ENCODE measurements around the gene TGFB2.
A peak's percentile ranks its signal among the peaks of the same experiment; 100 is the strongest.

Gene TGFB2

GRCh38 chr1:218462587-218462986 lies 117.5 kb downstream of the TGFB2 start:
- ATAC-seq = no peak

GRCh38 chr1:218463194-218464156 lies 118.3 kb downstream of the TGFB2 start:
- DNase-seq (no peak), ATAC-seq (no peak)

More at GRCh38 chr1:218462587-218462986, 117.5 kb downstream of the TGFB2 start:
- no peak for DNase-seq

DNA sequence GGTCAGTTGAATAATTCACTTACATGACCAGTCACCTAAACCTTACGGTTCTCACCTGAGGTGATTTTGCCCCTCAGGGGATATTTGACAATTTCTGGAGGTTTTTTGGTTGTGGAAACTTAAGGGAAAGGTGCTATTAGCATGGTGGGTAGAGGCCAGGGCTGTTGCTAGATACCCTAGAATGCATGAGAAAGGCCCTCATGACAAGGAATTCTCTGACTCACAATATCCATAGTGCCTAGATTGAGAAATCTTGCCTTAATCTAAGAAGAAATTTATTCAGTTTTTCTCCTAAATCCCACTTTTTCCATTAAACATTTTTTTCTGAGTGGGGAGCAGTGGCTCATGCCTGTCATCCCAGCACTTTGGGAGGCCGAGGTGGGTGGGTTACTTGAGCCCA lies 119.7 kb downstream of the TGFB2 start:
- ATAC-seq = no peak
- no peak for DNase-seq

- DNase-seq (no peak), ATAC-seq (no peak)
These were observed 121.3 kb downstream of the TGFB2 start for GRCh38 chr1:218466341-218467010.

- ATAC-seq (no peak), DNase-seq (no peak)
These were observed 122.3 kb downstream of the TGFB2 start for GRCh38 chr1:218467101-218468072.

DNA sequence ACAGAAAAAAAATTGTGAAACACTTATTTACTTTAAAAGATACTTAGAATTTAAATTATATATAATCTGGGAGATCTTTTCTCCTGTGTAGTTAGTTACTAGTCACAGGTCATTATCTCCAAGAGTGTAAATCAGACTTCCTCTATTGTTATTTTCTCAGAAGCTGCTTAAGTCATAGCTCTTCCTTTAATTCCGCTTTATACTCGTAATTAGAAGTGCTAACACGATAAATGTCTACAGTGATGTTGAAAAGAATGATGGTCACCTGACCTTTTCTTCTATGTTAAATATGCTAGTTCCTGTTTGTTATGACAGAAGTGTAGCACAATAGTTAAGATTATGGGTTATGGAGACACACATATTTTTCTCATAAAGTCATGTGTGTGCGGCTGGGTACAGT lies 123.6 kb downstream of the TGFB2 start:
- DNase-seq = no peak
- ATAC-seq = no peak

DNA sequence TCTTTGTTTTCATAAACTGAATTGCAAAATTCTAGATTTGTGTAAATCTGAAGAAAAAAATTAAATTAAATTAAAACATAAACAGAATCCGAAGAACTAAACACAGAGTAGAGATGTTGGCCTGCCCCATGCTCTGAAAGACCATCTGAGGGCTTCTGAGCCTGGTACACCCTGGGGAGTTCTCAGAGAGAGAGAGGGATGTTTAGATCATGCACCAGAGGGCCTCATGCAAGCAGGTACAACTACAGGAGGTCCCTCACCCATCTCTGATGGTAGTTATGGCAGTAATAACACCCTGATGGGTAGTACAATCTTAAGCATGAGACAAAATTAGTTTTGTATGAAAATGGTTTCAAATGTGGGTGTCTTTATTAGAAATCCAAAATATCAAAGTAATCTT lies 127.7 kb downstream of the TGFB2 start:
- DNase-seq (no peak), ATAC-seq (no peak)

DNA sequence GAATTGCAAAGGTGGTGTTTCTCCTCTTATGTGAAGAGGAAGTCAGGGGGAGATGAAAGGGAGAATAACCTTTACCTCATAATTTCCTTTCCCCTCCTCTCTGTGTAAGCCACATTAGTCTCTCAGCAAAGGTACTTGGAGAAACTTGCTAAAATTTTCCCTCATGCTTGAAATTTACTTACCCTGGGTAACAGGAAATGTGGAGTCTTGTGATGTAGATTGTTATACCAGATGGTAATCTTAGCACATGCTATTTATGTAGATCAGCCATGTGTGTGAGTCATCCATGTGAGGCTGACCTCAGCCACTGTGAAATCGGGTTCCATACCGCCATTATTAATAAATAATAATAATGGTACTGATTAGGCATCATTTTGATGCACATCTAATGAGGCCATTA lies 128.4 kb downstream of the TGFB2 start:
- DNase-seq (peak; percentile 4), ATAC-seq (peak; percentile 89)

- DNase-seq (no peak), ATAC-seq (no peak)
These were observed 129.0 kb downstream of the TGFB2 start for GRCh38 chr1:218474128-218474527.

DNA sequence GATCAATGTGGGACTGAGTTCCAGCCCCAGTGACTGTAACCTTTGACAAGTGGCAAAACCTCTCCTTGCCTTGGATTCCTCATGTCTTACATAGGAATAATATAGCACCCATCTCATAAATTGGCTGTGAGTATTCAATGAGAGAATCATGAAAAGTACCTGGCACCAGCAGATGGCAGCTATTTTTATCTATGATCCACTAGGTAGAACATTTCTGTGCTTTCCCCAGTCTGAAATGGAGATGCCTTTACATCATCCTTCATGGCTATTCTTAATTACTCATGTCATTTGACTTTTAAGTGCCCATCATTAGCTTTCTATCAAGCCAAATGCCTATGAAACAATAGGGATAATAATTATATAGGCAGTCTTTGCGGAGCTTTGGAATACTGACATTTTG lies 130.1 kb downstream of the TGFB2 start:
- DNase-seq = no peak
- ATAC-seq = no peak

GRCh38 chr1:218475699-218476098 lies 130.6 kb downstream of the TGFB2 start:
- DNase-seq (no peak), ATAC-seq (no peak)

DNA sequence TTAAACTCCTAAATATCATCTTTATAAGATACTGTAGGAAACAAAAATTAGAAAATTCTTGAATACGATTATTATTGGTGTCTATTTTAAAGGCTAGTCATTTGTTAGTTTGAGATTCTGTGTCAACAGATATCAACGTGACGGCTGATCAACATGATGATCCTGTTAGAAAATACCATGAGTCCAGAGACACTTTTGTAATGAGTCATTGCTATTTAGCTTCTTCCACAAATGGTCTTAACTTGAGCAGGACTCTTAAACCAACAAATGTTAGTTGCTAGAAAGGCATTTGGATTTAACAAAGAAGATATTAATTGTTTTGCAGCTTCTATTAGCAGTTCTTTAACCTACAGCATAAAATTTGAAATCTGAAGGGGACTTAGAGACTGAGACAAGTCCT lies 131.2 kb downstream of the TGFB2 start:
- DNase-seq (no peak), ATAC-seq (no peak)

- DNase-seq = no peak
- no peak for ATAC-seq
These were observed 133.2 kb downstream of the TGFB2 start for GRCh38 chr1:218478336-218478735.

GRCh38 chr1:218479436-218480115 lies 134.4 kb downstream of the TGFB2 start:
- ATAC-seq (no peak), DNase-seq (no peak)

DNA sequence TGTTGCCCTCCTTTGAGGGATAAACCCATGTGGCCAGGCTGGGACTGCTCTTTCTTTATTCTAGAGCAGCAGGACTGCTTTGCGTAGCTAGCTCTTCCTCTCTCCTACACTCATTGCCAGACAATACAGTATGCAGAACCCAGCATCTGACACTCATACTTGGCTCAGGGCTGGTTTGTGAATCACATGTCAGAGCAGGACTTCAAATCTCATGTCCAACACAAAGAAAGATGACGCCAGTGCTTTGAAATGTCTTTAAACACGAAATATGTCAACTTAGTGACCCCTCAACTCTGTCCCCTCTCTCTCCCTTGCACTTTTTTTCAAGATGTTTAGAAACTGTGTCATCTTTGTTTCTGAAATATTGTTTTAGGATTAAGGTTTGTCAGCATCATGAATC lies 135.0 kb downstream of the TGFB2 start:
- ATAC-seq = no peak
- no peak for DNase-seq

DNA sequence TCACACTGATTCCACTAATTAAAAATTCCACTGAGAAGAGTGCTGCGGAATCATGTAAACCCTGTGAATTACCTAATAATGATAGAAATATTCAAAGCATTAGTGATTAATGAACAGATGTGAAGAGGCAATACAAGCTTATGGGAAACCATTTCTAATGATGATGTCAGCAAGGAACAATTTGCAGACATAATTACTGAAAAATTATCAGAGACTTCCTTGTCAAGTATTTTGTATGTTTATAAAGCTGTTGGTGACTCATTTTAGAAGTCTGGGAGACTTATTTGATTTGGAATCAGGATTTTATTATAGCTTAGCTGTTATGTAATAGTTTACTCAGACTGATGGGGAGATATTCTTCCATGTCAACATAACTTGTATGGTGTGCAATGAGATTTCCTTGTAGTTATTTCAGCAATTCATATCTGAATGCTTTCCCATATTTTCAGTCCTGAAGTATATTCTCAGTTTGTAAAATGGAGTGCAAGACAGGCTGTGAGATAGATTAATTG lies 135.5 kb downstream of the TGFB2 start:
- no peak for DNase-seq
- ATAC-seq = no peak

GRCh38 chr1:218481116-218481775 lies 136.1 kb downstream of the TGFB2 start:
- ATAC-seq (no peak), DNase-seq (no peak)

DNA sequence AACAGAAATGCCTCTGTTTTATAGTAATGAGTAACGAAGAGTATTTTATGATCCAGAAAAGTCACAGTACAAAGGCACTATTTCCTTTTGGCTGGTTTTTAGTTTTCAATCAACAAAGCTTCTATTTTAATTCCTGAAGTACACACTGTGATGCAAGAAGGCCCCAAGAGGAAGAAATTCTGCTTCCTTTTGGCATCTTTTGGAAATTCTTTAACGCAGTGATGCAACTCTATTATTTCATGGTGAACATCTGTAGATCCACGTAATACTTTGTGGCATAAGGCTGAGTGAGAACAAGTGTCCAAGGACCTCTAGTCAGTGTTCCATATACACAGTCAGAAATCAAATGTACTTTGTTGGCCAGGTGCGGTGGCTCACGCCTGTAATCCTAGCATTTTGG lies 137.5 kb downstream of the TGFB2 start:
- ATAC-seq (no peak), DNase-seq (no peak)

- DNase-seq (no peak), ATAC-seq (no peak)
These were observed 140.2 kb downstream of the TGFB2 start for GRCh38 chr1:218485241-218485928.

GRCh38 chr1:218488531-218488930 lies 143.4 kb downstream of the TGFB2 start:
- DNase-seq (no peak), ATAC-seq (no peak)

All from stimulated activated naive CD8-positive, alpha-beta T cell treated with anti-CD3 and anti-CD28 coated beads, Interleukin-15, Interleukin-2, amounts not matched to agents 100 U/mL and 50 U/mL, for 24 hours (primary cell).